Measurements from ENCODE around the gene CCDC6.
"Not testable (repeated sequence)": the region's sequence is repeated elsewhere in the genome, so short reads cannot be mapped to it uniquely, and the experiment has no call there.

The CCDC6 gene

DNA sequence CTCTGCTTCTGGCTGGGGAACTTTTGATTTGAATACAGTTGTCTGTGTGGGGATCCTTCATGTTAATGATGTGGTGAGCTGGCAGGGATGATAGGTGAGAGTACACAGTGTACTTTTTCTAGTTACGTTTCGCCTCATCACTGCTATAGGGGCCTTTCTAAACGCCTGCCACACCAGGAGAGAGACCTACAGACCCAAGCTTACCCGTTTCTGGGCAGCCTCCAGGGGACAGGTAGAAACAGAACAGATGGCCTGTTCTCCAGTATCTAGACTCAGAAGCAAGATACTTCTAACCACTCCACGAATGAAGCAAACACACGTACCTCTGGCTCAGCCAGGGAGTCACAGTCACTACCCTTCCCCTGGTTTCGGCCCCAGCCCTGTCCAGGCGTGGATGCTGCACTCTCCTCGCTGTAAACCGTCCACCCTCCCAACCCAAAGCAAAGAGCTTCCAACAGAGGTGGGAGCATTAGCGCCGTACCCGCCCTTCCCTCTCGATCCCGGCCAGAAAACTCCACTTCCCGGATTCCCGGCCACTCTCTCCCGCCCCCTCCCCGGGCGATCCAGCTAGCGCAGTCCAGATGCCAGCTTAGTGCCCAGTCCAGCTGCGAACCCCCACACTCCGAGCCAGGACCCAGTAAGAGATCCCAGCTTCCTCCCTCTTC lies 1.2 kb downstream of the CCDC6 start:
- DNase-seq = no peak

DNA sequence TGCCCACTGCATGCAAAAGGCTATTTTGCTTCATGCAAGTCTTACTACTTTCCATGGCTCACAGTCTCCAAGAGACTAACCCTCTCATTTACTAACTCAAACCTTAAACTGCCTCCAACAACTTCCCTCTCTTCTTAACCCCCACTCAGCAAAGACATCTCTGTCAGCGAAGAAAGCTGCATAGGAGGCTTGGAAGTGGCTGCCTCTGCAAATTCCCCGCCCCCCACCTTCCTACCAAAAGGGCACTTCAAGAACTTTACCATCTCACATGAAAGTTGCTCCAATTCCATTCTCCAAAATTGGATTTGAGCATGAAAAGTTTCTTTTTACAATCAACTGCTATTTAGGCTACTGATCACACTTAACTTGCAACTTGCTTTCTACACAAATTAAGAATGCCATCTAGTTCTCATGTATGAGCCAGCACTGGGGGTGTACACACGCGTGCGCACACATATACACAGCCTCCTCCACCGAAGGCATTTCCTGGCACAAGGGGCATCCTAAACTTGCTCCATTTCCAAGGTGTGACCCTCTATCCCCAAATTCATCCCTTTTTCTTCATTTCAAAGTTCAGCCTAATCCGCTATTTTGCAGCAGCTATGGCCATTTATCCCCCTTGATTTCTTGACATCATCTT lies 1.8 kb downstream of the CCDC6 start:
- no peak for DNase-seq

DNA sequence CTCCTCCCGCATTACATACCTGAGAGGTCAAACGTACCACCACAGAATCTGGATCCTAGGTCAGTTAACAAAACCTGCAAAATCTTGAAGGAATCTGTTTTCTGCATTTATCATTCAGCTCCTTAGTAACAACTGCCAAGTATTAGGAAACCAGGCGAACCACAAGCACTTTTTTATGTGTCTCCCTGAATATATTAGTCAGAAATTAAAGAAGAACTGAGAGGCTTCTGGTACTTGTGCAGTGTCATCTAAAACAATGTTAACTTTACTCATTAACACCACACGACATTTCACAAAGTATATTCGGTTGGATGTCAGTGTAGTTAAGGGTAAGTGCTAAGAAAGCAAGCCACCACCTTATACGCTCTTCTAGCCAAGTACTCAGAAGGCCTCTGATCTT lies 2.5 kb downstream of the CCDC6 start:
- no peak for DNase-seq

DNA sequence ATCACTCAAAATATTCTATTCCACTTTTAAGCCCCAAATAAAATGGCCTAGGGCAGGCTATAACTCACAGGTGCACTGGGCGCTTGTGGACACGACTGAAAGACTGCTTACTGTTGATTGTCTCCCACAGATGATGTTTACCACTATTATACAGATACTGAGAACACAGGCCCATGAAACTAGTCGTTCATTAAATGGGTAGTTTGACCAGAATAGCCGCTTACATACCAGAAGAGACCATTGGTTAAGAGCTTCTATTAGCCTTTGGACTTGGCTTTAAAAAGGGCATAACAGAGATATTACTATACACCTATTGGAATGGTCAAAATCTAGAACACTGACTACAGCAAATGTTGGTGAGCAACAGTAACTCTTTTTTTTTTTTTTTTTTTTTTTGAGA lies 4.3 kb downstream of the CCDC6 start:
- DNase-seq = no peak

DNA sequence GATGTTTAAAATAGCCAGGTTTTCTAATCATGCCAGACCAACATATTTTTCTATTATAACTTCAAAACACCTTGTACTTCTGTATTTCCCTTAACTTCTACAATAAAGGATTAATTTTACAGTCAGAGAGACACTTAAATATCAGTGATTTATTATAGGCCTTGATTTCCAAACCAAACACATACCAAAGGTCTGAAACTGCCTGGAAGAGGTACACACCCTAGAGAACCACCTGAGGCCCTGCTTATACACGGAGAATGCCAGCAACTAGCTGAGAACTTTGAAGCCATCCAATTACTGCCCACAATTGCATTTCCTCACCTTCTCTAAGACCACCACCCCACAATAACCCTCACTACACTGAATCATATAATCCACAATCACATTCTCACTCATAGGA lies 4.9 kb downstream of the CCDC6 start:
- no peak for DNase-seq

DNA sequence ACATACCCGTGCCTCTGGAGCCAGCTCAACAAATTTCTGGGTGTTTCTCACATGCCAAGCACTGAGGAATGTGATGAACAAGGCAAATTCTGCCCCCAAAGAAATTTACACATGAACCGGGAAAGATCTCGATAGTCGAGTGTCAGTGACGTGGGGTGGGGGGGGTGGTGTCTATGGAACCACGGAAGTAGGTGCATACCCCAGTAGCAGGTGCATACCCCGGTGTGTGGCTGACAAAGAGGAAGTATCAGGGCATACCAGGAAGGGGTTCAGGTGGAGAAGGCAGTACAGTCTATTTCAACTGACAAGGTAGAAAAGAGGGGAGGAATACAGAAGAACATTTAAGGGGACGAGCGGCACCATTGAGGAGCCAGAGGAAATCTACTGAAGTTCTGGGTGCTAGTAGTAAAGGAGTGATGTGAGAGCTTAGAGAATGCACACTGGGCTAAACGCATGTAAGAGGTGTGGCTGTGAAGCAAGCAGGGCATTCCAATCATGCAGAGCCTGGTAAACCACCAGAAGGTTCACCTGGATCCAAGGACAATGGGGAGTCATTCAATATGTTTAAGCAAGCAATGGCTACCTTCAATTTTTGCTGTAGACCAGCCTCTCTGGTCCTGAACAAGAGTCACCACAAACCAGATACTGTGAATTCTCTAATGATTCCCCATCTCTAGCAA lies 6.2 kb downstream of the CCDC6 start:
- DNase-seq = no peak

DNA sequence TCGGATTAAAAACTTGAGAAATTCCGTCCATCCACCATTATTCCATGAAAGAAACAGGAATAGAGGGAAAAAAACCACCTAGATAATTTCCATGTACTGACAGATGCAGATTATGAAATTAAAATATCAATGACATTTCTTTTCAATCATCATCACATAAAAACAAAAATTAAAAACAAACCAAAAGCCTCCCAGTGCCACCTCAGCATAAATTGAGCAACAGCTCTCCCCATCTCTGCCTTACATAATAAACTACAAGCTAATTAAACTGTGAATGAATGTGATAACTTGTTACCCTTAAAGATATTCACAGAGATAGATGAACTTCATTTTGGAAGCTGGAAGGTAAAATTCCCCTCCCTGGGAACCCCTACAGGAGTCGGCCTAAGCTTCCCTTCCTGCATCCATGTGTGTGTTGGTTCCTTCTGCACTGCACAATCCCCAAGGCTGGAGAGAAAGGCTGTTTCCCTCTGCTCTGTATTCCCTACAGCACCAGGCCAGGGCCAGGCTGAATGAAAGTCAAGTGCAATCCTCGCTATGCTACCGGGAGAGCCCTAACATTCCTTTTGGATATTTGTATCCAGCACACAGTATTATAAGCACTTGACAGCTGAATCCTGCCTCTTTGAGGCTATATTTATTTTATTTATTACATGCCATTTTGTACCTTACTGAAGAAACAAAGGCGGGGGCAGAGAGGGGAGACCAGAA lies 8.1 kb downstream of the CCDC6 start:
- DNase-seq = no peak

DNA sequence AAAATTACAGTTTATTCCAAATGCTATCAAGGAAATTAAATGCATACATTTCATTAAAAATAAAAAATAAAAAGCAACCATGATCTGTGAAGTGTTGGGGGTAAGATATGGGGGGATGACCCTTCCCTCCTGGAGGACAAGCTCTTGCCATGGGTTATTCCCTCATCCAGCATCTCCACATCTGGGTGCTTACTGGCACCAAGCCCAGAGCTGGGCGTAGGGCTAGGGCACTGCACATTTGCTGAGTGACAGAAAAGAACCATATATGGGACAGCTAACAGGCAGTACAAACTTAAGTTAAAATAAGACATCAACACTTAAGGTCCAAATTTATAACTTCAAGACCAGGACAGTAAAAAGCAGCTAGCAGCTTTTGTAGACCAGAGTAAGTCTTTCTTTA lies 10.2 kb downstream of the CCDC6 start:
- DNase-seq = no peak

DNA sequence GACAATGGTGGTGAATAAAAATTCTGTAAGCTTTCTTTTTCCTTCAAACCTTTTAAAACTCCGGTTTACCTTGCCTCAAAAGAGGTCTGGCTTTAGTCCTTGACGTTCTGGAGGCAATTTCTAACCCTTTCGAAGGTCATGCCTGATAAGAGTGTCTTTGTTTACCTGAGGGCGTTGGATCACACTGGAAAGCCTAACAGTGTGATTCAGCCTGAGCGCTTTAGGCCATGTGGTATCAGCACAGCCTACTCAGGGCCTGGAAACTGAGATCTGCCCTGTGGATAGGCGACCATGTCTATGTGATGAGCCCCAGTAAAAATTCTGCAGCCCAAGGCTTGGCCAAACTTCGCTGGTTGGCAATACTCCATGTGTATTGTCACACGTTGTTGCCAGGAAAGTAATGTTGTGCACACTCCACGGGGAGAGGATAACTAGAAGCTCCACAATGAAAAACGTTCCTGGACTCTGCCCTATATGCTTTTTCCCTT lies 10.7 kb downstream of the CCDC6 start:
- DNase-seq = no peak

DNA sequence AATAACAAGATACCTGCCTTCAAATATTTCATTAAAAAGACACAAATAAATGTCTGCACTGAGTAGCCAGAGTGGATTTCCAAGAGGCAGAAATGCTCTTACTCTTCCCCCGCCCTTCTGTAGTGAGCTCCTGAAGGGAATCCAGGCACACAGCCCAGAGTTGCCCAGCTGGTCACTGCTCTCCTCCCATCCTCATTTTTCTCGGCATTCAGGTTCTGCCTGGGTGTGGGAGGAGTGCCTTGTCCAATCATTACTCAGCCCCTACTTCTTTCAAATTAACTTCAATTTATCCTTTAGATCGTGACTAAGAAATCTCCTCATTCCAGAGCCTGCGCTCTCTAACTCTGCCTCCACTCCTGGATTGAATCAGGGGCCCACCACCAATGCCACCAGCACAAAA lies 12.2 kb downstream of the CCDC6 start:
- DNase-seq = no peak

DNA sequence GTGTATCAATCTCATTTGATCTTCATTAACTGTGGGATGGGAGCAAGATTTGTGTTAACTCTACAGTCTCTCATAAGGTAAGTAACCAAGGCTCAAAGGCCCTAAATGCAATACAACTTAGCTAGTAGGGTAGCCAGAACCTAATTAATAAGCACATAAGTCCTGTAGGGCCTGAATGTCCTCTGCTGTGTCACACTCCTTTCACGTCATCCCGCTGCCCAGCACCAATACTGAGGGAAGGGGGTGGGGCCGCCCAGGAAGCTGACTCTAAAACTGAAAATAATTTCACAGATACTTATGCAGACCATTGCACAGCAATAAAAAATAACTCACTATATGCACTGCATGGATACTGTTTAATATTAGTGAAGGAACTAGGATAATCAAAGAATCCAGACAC lies 13.7 kb downstream of the CCDC6 start:
- DNase-seq = no peak

DNA sequence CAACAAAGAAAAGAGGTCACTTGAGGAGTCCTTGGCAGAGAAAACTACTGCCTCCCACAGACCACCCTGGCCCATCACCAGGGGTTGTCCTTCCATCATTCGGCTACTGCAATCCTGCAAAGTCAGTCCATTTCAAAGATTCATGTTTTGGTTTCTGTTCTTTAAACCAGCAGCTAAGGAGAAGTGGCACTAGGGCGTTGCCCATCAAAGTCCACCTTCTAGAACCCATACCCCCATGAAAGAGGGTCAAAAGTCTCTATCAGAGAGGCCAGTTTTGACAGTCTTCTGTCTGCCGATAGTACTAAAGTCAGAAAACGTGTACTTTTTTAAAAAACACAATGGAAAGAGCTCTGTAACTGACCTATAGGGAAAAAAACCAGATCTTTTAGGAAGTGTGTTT lies 14.4 kb downstream of the CCDC6 start:
- DNase-seq = no peak

DNA sequence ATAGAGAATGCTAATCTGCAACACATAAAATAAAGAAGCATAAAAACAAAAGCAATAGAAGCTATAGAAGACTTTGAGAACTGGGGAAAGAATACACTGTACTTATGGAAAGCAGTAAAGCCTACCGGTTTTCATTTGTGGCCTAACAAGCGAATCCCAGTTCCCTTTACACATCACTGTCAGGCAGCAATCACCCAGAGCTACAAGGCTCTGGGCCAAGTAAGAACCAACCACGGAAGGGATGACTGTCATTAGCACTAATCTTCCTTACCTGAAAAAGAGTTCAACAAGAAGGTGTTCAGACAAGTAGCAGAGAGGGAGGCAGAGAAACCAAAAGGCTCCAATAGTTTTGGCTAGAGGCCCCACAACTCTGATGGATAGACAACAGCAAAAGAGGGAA lies 15.0 kb downstream of the CCDC6 start:
- no peak for DNase-seq

DNA sequence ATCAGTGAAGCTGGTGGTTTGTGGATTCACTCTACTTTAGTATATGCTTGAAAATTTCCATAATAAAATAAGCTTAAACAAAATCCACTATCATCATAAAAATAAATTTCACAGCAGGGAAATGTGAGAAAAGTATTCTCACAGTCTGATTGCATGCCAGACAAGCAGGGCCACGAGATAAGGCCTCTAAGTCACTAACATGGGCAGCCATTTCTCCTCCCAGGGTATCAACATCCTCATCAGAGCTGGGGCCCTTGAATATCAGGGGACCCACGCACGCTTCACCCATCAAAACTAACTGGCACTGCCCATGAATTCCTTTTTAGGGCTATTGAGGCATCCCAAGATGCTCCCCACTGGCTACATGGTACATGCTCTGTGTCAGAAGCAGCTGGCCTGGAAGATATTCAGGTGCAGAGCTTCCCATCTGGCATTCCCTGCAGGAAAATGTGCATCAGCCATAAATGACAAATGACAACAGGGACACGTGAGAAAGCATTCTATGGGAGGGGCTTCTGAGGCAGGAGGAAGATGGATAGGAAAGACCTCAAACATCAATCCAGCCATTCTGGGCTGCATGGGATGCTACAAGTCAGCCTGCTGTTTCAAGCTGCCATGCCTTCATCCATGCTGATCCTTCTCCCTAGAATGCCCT lies 17.4 kb downstream of the CCDC6 start:
- no peak for DNase-seq

DNA sequence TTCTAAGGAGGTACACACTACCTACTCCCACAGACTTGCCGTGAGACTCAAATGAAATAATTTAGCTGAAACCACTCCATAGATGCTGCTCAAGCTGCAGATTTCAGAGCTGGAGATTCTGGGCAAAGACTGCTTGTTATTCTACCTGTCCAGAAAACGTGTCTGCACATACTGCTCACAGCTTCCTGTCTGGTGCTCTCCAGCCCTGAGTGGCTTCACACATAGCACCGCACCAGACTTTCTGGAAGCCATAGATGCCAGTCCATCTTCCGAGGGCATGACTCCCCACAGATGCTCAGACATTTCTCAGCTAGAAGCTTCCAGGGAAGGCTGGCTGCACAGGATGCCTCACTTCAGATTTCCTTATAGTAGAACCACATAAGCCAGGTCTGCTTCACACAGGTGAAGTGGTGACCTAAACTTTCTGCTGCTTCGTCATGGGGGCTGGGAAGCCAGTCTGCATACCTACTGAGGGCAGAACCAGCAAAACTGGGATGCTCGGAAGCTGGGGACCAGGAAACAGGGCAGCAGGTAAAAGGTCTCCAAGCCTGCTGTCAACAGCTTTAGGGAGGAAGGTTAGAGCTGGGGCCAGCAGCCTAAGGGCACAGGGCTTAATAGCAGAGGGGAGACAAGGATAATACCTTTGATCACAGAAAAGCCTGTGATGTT lies 18.2 kb downstream of the CCDC6 start:
- no peak for DNase-seq

DNA sequence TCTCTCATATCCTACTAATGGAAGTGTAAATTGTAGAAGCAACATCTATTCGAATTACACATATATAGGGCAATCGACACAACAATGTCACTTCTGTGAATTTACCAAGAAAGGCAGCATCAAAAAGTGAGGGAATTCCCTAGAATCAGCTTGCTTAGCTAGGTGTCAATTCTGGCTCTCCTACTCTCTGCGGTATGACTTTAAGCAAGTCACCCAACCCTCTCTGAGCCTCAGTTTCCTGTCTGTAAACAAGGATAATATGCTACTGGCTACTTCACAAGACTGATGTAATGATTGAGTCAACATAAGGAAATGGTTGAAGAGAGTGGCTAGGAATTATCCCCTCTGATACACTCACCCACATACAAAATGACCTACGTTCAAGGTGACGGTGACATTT lies 19.4 kb downstream of the CCDC6 start:
- DNase-seq = no peak

DNA sequence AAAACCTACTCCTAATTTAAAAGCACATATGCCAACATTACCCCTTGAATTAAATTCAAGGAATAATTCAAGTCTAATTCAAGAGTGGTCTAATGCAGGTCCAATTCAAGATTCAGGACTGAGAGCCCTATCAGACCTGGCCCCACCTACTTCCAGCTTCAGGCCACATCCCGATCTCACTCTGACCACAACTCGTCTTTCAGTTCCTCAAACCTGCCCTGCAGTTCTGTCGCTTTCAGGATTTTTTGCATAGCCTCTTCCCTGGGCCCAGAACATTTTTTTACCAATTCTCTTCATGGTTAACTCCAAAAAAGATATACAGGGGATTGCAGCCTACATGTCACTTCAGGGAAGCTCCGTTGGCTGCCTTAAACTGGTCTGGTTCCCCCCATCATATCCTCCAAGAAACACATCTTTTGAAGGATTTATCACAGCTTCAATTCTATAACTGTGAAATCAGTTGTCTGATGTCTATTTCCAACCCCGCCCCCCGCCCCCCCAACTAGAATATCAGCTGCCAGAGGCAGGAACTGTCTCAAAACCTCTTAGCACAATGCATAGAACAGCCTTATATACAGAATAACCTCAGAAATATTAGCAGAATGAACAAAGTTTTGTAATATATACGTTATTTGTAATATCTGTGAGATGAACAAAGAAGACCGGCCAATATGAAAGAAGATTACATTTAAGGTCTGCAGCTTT lies 20.8 kb downstream of the CCDC6 start:
- DNase-seq = no peak

DNA sequence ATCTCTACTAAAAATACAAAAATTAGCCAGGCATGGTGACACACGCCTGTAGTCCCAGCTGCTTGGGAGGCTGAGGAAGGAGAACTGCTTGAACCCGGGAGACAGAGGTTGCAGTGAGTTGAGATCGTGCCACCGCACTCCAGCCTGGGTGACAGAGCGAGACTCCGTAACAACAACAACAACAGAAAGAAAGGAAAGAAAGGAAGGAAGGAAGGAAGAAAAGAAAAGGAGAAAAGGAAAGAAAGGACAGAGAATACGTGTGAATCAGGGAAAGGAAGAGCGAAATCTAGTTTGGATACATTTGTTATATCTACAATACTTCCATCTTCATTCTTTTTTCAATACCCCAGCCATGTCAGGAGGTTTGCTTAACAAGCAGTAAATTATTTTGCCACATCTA lies 21.5 kb downstream of the CCDC6 start:
- not testable (repeated sequence) for DNase-seq

DNA sequence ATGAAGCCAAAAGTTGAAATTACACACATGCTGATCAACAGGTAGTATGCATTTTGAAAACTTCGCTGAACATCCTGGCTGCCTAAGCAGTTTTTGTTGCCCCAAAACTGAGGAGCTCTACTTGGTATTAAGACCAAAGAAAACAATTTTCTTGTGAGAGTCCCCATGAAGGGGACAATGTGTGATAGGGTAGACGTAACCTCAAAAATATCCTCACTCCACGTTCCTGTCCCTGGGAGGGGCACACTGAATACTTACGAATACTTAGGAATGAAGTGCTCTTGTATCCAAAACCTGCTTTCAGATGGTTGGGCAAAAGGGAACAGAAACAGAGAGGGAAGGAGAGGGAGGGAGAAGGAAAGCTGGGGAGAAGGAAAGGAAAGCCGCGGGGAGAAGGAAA lies 24.7 kb downstream of the CCDC6 start:
- DNase-seq = no peak

DNA sequence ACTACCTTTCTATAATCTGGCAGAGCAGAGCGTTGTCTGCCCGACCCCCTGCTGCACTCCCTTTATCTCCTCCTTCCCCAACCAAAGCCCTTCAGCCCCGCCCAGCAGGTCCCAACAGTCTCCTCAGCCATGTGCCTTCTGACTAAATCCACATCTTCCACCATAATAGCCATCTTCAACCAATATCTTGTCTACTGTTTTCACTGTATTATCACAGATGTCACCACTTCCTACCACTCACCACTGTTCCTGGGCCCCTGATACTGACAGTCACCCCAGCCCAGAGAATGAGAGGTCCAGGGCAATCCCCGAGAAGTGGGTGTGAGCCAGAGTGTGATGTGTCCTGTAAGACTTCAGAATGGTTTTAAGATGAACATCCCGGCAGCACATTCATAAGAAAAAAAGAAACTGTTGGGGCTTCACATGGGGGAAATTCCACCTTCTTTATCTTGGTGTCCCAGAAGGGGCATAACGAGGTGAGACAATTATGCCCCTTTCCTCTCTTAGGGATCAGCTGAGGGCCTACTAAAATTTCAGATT lies 25.3 kb downstream of the CCDC6 start:
- DNase-seq = no peak

DNA sequence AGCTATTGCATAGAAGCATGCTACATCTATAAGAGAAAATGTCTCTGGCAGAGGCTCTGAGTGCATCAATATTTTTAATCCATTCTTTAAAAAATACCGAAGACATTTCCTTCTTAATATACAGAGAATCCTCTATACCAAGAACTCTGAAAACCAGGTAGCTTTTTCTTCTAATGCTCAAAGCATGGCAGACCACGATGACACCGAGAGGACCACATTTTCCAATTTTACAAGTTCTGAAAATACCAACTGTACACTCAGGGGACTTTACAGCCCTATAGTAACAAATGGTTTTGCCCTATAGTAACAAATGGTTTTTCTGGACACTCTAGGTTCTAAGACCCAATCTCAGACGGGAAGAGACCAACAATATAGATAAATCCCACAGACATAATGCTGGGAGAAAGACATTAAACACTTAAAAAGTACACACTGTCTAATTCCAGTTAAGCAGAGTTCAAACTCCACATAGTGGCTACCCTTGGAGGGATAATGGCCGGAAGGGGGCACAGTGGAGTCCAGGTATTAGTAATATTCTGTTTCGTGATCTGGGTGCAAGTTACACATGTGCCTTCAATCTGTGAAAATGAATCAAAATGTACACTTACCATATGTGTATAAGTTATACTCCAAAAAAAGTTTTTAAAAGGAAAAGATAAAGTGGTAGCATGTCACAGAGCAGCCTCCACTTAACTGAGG lies 26.2 kb downstream of the CCDC6 start:
- DNase-seq = no peak

Data from NCI-H1048 (cell line).